Neuronal stem cell (in vitro differentiated cells): ENCODE measurements around the gene TRIM17.

ENCODE experiments used
- DNase-seq: peaks from one replicate; pipeline ENCODE4 v3.0.0-alpha.2; 2013; ENCODE audit warnings: low spot score
- H2AFZ ChIP-seq: one replicate; pipeline ENCODE4 v1.6.1; 2013; ENCODE audit warnings: mild to moderate bottlenecking, low read length, inconsistent platforms
- H2AK5ac ChIP-seq: 2 replicates; pipeline ENCODE4 v1.6.1; 2013; ENCODE audit warnings: low read depth, mild to moderate bottlenecking, inconsistent platforms, low read length, moderate library complexity, mixed read lengths
- H2BK120ac ChIP-seq: 2 replicates; pipeline ENCODE4 v1.6.1; 2013; ENCODE audit warnings: low read depth, mild to moderate bottlenecking, inconsistent platforms, low read length, moderate library complexity, mixed read lengths
- H2BK12ac ChIP-seq: one replicate; pipeline ENCODE4 v1.6.1; 2013; ENCODE audit warnings: low read length, inconsistent platforms
- H2BK15ac ChIP-seq: 2 replicates; pipeline ENCODE4 v1.6.1; 2013; ENCODE audit warnings: mild to moderate bottlenecking, low read length, inconsistent platforms, mixed read lengths
- H2BK5ac ChIP-seq: one replicate; pipeline ENCODE4 v1.6.1; 2013; ENCODE audit warnings: inconsistent platforms, mild to moderate bottlenecking, low read length, moderate library complexity
- H3K14ac ChIP-seq: one replicate; pipeline ENCODE4 v1.6.1; 2013; ENCODE audit warnings: low read length, inconsistent platforms
- H3K18ac ChIP-seq: 2 replicates; pipeline ENCODE4 v1.6.1; 2013; ENCODE audit warnings: low read length, inconsistent platforms
- H3K23ac ChIP-seq: 2 replicates; pipeline ENCODE4 v1.6.1; 2013; ENCODE audit warnings: low read depth, mild to moderate bottlenecking, mixed read lengths, low read length, inconsistent platforms; ENCODE audit not compliant: poor library complexity
- H3K27ac ChIP-seq: replicated peaks from 3 replicates; pipeline ENCODE4 v1.5.1; 2013; ENCODE audit warnings: low read length, inconsistent platforms
- H3K27me3 ChIP-seq, 3 experiments: 2 replicates each; pipeline ENCODE4 v1.6.1; 2013; ENCODE audit warnings: low read length in 3 of 3, mild to moderate bottlenecking in 2 of 3, inconsistent platforms in 1 of 3, low read depth in 1 of 3, mixed read lengths in 1 of 3, moderate library complexity in 1 of 3; ENCODE audit not compliant: control insufficient read depth in 3 of 3, insufficient read depth in 3 of 3
- H3K36me3 ChIP-seq, 2 donors: replicated peaks in 1 of 2; 2 replicates each; pipeline ENCODE4 v1.6.1; 2013; ENCODE audit warnings: low read length in 2 of 2; ENCODE audit not compliant: control insufficient read depth in 2 of 2, insufficient read depth in 2 of 2
- H3K4ac ChIP-seq: 2 replicates; pipeline ENCODE4 v1.6.1; 2013; ENCODE audit warnings: inconsistent platforms, mild to moderate bottlenecking, low read length, moderate library complexity
- H3K4me1 ChIP-seq, 2 donors: 1 replicate in 1 of 2; 2 replicates in 1 of 2; pipeline ENCODE4 v1.6.1; 2013; ENCODE audit warnings: low read length in 2 of 2, low read depth in 1 of 2; ENCODE audit not compliant: control insufficient read depth in 2 of 2, insufficient read depth in 1 of 2
- H3K4me2 ChIP-seq: one replicate; pipeline ENCODE4 v1.6.1; 2013; ENCODE audit warnings: mild to moderate bottlenecking, low read length, inconsistent platforms; ENCODE audit not compliant: insufficient read depth, poor library complexity, severe bottlenecking
- H3K4me3 ChIP-seq, 2 donors: 2 replicates each; pipeline ENCODE4 v1.5.1; 2013; ENCODE audit warnings: low read length in 2 of 2, mild to moderate bottlenecking in 2 of 2, inconsistent platforms in 1 of 2, moderate library complexity in 1 of 2
- H3K79me1 ChIP-seq: one replicate; pipeline ENCODE4 v1.6.1; 2013; ENCODE audit warnings: low read depth, mild to moderate bottlenecking, inconsistent platforms, low read length, moderate library complexity
- H3K9ac ChIP-seq: one replicate; pipeline ENCODE4 v1.6.1; 2013; ENCODE audit warnings: mild to moderate bottlenecking, low read depth, low read length, inconsistent platforms; ENCODE audit not compliant: poor library complexity
- H3K9me3 ChIP-seq, 2 donors: replicated peaks in 1 of 2; 2 replicates each; pipeline versions ENCODE3 to v1.6.1; 2013; ENCODE audit warnings: low read length in 2 of 2, mild to moderate bottlenecking in 2 of 2, inconsistent platforms in 1 of 2, low read depth in 1 of 2, mixed read lengths in 1 of 2, moderate library complexity in 1 of 2; ENCODE audit not compliant: control insufficient read depth in 2 of 2, insufficient read depth in 1 of 2
- H4K8ac ChIP-seq: one replicate; pipeline ENCODE4 v1.6.1; 2013; ENCODE audit warnings: low read depth, mild to moderate bottlenecking, inconsistent platforms, low read length, moderate library complexity
- H4K91ac ChIP-seq: one replicate; pipeline ENCODE4 v1.6.1; 2013; ENCODE audit warnings: low read length, low read depth, mild to moderate bottlenecking, inconsistent platforms; ENCODE audit not compliant: poor library complexity
- WGBS, 2 donors: extraction: QIAGEN DNeasy Blood & Tissue Kit; methylation state at CpG; one replicate each; pipeline ENCODE4 v1.1.7; 2013; ENCODE audit warnings: missing lambda C conversion rate in 2 of 2, mixed read lengths in 1 of 2; ENCODE audit not compliant: insufficient read length in 2 of 2, insufficient replicate concordance in 1 of 2; ENCODE audit errors: extremely low coverage in 2 of 2; 5-methylcytosine and 5-hydroxymethylcytosine counted together

The TRIM17 gene

DNA sequence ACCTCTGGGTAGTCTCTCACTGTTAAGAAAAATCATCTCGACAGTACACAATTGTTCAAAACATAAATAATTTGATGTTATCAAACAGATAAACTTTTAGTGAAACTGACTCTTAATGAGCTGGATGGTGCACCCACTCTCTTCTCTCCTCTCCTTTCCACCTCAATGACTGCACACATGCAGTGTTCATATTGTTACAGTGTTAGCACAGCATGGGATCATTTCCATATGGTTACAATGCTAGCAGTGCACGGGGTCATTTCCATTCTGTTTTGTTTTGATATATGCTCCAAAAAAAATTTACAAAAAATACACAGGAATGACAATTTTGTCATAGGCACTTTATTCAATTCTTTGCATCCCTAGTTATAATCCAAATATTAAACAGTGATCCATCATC, 44.2 kb upstream of the TRIM17 start:
- no peak overlapping the region for H3K4ac ChIP-seq
- no peak overlapping the region for H2BK15ac ChIP-seq
- no peaks in the 10 kb centered on the region for H3K9me3 ChIP-seq
- H3K18ac ChIP-seq = no peak overlapping the region
- H4K91ac ChIP-seq = no peak overlapping the region
- H3K4me1 ChIP-seq = peaks cover 7 to 18% of the 10 kb centered on the region in 2 donors
- H4K8ac ChIP-seq = no peak overlapping the region
- H3K23ac ChIP-seq = no peak overlapping the region
- H3K9ac ChIP-seq = no peak overlapping the region
- no peak overlapping the region for H3K4me3 ChIP-seq
- no peak overlapping the region for H3K14ac ChIP-seq
- H2AFZ ChIP-seq = no peak overlapping the region
- H2BK5ac ChIP-seq = no peak overlapping the region
- no peak overlapping the region for H2BK120ac ChIP-seq
- no peaks in the 10 kb centered on the region for H3K79me1 ChIP-seq
- WGBS, 2 donors = no CpG with 5 or more reads among the region's 2 CpGs
- H3K27me3 ChIP-seq = peaks cover 0 to 42% (median 0%) of the 10 kb centered on the region in 3 experiments
- no peak overlapping the region for H3K27ac ChIP-seq
- no peak overlapping the region for H2BK12ac ChIP-seq
- H3K4me2 ChIP-seq = no peak overlapping the region
- H2AK5ac ChIP-seq = no peak overlapping the region
- H3K36me3 ChIP-seq = no peaks in the 10 kb centered on the region
- no peak for DNase-seq

DNA sequence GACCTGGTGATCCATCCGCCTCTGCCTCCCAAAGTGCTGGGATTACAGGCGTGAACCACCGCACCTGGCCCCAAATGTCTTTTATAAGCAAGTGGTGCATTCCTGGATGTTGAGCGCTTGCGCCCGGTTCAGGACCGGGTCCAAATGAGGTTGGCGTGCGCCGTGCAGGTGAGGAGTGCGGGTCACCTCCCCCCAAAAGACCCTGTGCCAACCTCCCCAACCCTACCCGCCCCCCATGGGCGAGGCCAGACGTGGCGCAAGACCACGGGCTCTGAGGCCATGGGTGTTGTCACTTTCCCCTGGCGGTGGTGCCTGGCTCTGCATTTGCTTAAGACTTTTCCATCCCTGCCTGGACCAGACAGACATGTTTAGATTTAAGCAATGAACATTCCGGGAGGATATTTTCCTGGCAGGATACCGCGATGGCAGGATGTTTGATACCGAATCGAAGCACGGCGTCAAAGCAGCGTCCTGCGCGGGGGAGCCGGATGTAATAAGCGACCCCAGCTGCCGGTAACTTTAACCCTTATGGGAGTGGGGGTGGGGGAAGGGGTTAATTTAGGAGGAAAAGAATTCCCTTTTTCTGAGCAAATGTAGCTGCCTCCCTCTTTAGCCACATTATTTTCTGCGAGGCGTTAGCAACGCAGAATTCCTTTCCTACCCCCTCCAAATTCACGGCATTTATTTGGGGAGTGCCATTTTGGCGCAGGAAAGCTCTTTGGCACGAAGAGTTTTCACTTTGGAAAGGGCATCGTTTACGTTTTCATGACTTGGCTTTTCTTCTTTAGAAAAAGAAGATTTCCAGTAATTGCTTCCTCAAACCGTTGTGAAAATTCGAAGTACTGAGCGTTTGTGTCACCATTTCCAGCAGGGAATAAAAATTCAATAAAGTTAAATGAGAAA, 42.7 kb upstream of the TRIM17 start:
- H3K14ac ChIP-seq = no peak overlapping the region
- H3K4me1 ChIP-seq = peaks cover 7 to 14% of the 10 kb centered on the region in 2 donors
- no peak overlapping the region for H2BK5ac ChIP-seq
- no peak overlapping the region for H3K27ac ChIP-seq
- WGBS, 2 donors = no CpG with 5 or more reads among the region's 41 CpGs
- H2BK15ac ChIP-seq = no peak overlapping the region
- no peak overlapping the region for H2BK12ac ChIP-seq
- H4K91ac ChIP-seq = no peak overlapping the region
- H3K27me3 ChIP-seq = peaks cover 0 to 32% (median 0%) of the 10 kb centered on the region in 3 experiments
- peak overlapping the region; percentile 58 for H3K18ac ChIP-seq
- H2AFZ ChIP-seq = peak overlapping the region; percentile 73
- H2AK5ac ChIP-seq = no peak overlapping the region
- DNase-seq = peak; percentile 64
- no peaks in the 10 kb centered on the region for H3K9me3 ChIP-seq
- no peaks in the 10 kb centered on the region for H3K79me1 ChIP-seq
- peaks cover 0 to 5% of the 10 kb centered on the region in 2 donors for H3K36me3 ChIP-seq
- H3K4me3 ChIP-seq = peak overlapping the region; percentile 70 to 80
- no peak overlapping the region for H3K4ac ChIP-seq
- H3K9ac ChIP-seq = no peak overlapping the region
- no peak overlapping the region for H4K8ac ChIP-seq
- peak overlapping the region; percentile 61 for H2BK120ac ChIP-seq
- peak overlapping the region; percentile 86 for H3K23ac ChIP-seq
- peak overlapping the region; percentile 61 for H3K4me2 ChIP-seq

DNA sequence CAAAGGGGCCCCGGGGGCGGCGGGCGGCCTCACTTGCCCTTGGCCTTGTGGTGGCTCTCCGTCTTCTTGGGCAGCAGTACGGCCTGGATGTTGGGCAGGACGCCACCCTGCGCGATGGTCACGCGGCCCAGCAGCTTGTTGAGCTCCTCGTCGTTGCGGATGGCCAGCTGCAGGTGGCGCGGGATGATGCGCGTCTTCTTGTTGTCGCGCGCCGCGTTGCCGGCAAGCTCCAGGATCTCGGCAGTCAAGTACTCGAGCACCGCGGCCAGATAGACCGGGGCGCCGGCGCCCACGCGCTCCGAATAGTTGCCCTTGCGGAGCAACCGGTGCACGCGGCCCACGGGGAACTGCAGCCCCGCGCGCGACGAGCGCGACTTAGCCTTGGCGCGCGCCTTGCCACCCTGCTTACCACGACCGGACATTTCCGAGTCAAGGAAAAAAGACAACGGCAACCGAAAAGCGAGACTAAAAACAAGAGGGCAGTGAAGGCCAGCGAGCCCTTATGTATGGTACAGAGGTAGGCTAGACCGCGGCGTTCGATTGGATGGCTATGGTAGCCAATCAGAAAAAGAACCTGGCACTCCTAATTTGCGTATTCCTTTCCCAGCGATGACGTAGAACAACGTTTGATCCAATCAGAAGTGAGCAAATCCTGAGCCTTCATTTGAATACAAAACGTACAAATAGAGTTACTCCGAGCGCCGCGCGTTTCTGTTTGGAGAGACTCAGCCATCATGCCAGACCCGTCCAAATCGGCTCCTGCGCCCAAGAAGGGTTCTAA, 40.9 kb upstream of the TRIM17 start:
- Histone ChIP-seq H2AK5ac (no peak overlapping the region), H2BK120ac (no peak overlapping the region), H3K4me2 (peak overlapping the region; percentile 81), H2BK15ac (peak overlapping the region; percentile 81), H3K4me3 (peak overlapping the region; percentile 70 to 94), H3K27me3 (peaks cover 0 to 16% (median 0%) of the 10 kb centered on the region in 3 experiments), H4K8ac (no peak overlapping the region), H3K9ac (peak overlapping the region; percentile 80), H4K91ac (no peak overlapping the region), H3K4me1 (peaks cover 3 to 11% of the 10 kb centered on the region in 2 donors), H3K36me3 (peaks cover 0 to 11% of the 10 kb centered on the region in 2 donors), H3K18ac (peak overlapping the region; percentile 96), H2BK12ac (peak overlapping the region; percentile 42), H3K9me3 (no peaks in the 10 kb centered on the region), H2AFZ (peak overlapping the region; percentile 78), H3K4ac (no peak overlapping the region), H3K14ac (peak overlapping the region; percentile 44), H3K23ac (peak overlapping the region; percentile 94), H2BK5ac (no peak overlapping the region), H3K27ac (peak overlapping the region; percentile 88), H3K79me1 (no peaks in the 10 kb centered on the region)
- DNase-seq = peak; percentile 98
- WGBS, 2 donors = no CpG with 5 or more reads among the region's 74 CpGs

DNA sequence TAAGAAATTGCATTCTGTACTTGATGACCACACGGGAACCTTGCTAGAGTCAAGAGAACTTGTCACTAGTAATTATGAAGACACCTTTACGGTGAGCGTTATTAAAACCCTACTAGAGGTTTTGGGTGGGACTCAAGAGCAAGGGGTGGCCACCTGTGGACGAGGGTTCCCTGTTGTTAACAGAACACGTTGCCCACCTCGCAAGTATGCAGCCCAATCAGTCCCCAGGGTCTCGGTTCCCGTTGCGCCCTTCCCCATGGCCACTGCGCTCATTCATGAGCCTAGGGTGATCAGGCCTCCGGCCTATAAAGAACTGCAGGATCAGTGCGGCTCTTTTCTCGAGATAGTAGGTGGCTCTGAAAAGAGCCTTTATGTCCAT, 40.3 kb upstream of the TRIM17 start:
- H3K4me3 ChIP-seq = peak overlapping the region; percentile 70 to 94
- peaks cover 3 to 11% of the 10 kb centered on the region in 2 donors for H3K4me1 ChIP-seq
- peaks cover 0 to 11% of the 10 kb centered on the region in 2 donors for H3K36me3 ChIP-seq
- H2BK15ac ChIP-seq = no peak overlapping the region
- WGBS, 2 donors = no CpG with 5 or more reads among the region's 13 CpGs
- H3K14ac ChIP-seq = no peak overlapping the region
- no peak overlapping the region for H4K91ac ChIP-seq
- H2BK12ac ChIP-seq = no peak overlapping the region
- H3K27ac ChIP-seq = peak overlapping the region; percentile 88
- H3K9ac ChIP-seq = peak overlapping the region; percentile 80
- H4K8ac ChIP-seq = no peak overlapping the region
- no peaks in the 10 kb centered on the region for H3K9me3 ChIP-seq
- no peak for DNase-seq
- H2AK5ac ChIP-seq = no peak overlapping the region
- H3K4me2 ChIP-seq = peak overlapping the region; percentile 81
- H2AFZ ChIP-seq = peak overlapping the region; percentile 78
- H3K18ac ChIP-seq = peak overlapping the region; percentile 12
- no peak overlapping the region for H3K4ac ChIP-seq
- H3K79me1 ChIP-seq = no peaks in the 10 kb centered on the region
- peaks cover 0 to 15% (median 0%) of the 10 kb centered on the region in 3 experiments for H3K27me3 ChIP-seq
- H3K23ac ChIP-seq = peak overlapping the region; percentile 94
- no peak overlapping the region for H2BK5ac ChIP-seq
- H2BK120ac ChIP-seq = no peak overlapping the region
